ENCODE results near the gene HEMGN. TPM values are rescaled to one million over a fixed set of nuclear protein-coding genes. Genes with fewer than 3 reads are reported as not detected.

Gene HEMGN
- total RNA-seq, 2 donors from 2014 or later: 0.22 TPM; not detected in 1

GRCh38 chr9:97983589-97984187, 45.7 kb upstream of the HEMGN start:
- no peaks in the 10 kb centered on the region for H3K36me3 ChIP-seq
- H3K9me3 ChIP-seq: no peaks in the 10 kb centered on the region
- no peaks in the 10 kb centered on the region for H3K27me3 ChIP-seq
- peak overlapping the region; percentile 97 for H3K27ac ChIP-seq
- DNase-seq: peak; percentile 63
- H3K9ac ChIP-seq (ENCODE audit: low read depth in 2 of 2, low read length in 2 of 2): peak overlapping the region; percentile 83 to 97
- intact Hi-C loops (cut with DNase I): no loop called here
- no peak for TF ChIP-seq CTCF (IDR thresholded peaks at IDR 0.05)
- peak overlapping the region; percentile 82 for H3K4me3 ChIP-seq
- peaks cover 5% of the 10 kb centered on the region for H3K4me1 ChIP-seq

- DNase-seq: peak; percentile 90
- TF ChIP-seq CTCF (IDR thresholded peaks at IDR 0.05): peak; percentile 64
- peak within 1 kb of the TSS; percentile 97 for H3K27ac ChIP-seq
- no peaks in the 10 kb centered on the region for H3K36me3 ChIP-seq
- peaks cover 5% of the 10 kb centered on the region for H3K4me1 ChIP-seq
- H3K27me3 ChIP-seq: no peaks in the 10 kb centered on the region
- H3K4me3 ChIP-seq: peak within 1 kb of the TSS; percentile 82
- intact Hi-C loops (cut with DNase I): no loop called here
- no peaks in the 10 kb centered on the region for H3K9me3 ChIP-seq
- H3K9ac ChIP-seq (ENCODE audit: low read depth in 2 of 2, low read length in 2 of 2): peak within 1 kb of the TSS; percentile 86 to 97
These were observed 45.0 kb upstream of the HEMGN start, which contains the start of gene ANP32B for GRCh38 chr9:97982683-97983588. ANP32B (plus strand) TSS chr9:97983341; CDS start chr9:97983556, 215 bp downstream.

- intact Hi-C loops (cut with DNase I): no loop called here
- no peak for DNase-seq
- Histone ChIP-seq H3K9me3 (no peaks in the 10 kb centered on the region), H3K27me3 (no peaks in the 10 kb centered on the region), H3K9ac (ENCODE audit: low read depth in 2 of 2, low read length in 2 of 2) (peak overlapping the region; percentile 86 to 95), H3K27ac (peak overlapping the region; percentile 97), H3K4me3 (peak overlapping the region; percentile 82), H3K36me3 (no peaks in the 10 kb centered on the region), H3K4me1 (peaks cover 5% of the 10 kb centered on the region)
- TF ChIP-seq CTCF (IDR thresholded peaks at IDR 0.05): no peak
These were observed 44.1 kb upstream of the HEMGN start for GRCh38 chr9:97981846-97982682.

GRCh38 chr9:97980918-97981845, 43.2 kb upstream of the HEMGN start:
- Histone ChIP-seq H3K9ac (ENCODE audit: low read depth in 2 of 2, low read length in 2 of 2) (peak overlapping the region; percentile 24 to 48), H3K4me3 (no peak overlapping the region), H3K9me3 (no peaks in the 10 kb centered on the region), H3K27me3 (no peaks in the 10 kb centered on the region), H3K27ac (no peak overlapping the region), H3K4me1 (peaks cover 5% of the 10 kb centered on the region), H3K36me3 (no peaks in the 10 kb centered on the region)
- no peak for TF ChIP-seq CTCF (IDR thresholded peaks at IDR 0.05)
- intact Hi-C loops (cut with DNase I): no loop called here
- DNase-seq: peak; percentile 40
